Esophagus muscularis mucosa (tissue), 4 donors: ENCODE results near the gene AGAP1.

Experiments
- CTCF ChIP-seq, 3 experiments: fragments of 200-600 bp in 2 of 3; fragments of 450-650 bp in 1 of 3; sonication (generic) in 2 of 3; IDR thresholded peaks; one replicate each; pipeline ENCODE4 v1.5.1; 2017 to 2019; ENCODE audit warnings: antibody characterized with exemption in 3 of 3, mild to moderate bottlenecking in 2 of 3, moderate library complexity in 1 of 3
- EP300 ChIP-seq: sonication (generic); formaldehyde crosslinking; IDR thresholded peaks from one replicate; pipeline ENCODE4 v1.6.1; 2017; ENCODE audit warnings: antibody characterized with exemption
- POLR2A ChIP-seq: fragments of 450-650 bp; IDR thresholded peaks from one replicate; pipeline ENCODE4 v1.6.1; 2017; ENCODE audit warnings: antibody characterized with exemption, moderate library complexity, mild to moderate bottlenecking, low read depth
- POLR2AphosphoS5 ChIP-seq, 2 donors: sonication (generic); formaldehyde crosslinking; IDR thresholded peaks; one replicate each; pipeline ENCODE4 v1.6.1; 2017; ENCODE audit warnings: antibody characterized with exemption in 2 of 2

- TF ChIP-seq POLR2AphosphoS5 (IDR thresholded peaks at IDR 0.05) = no peak
- no peak for TF ChIP-seq CTCF (IDR thresholded peaks at IDR 0.05)
- no peak for TF ChIP-seq POLR2A
- no peak for TF ChIP-seq EP300
These were observed 363.8 kb downstream of the AGAP1 start for GRCh38 chr2:235857598-235857997.
